ENCODE data around the gene ZNF74.

DNA sequence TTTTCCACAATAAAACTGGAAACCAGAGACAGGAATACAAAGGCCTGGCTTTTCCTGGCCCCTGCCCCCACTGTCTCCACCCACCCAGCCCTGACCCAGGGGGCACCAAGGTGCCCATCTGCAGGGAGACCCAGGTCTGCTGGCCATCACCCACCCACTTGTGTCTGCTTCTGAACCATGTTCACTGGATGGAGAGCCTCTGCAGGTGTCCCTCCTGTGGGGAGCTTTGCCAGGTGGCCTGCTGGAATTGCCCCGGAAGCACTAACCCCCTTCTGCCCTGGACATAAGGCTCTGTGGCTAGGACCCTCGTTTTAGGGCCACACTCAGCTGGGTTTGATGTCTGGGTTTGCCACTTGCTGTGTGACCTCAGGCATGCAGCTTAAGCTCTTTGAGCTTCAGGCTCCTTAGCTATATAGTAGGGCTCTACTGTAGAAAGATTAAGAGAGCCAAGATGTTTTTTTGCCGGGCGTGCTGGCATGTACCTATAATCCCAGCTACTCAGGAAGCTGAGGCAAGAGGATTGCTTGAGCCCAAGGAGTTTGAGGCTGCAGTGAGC lies 39.8 kb downstream of the ZNF74 start:
- TF ChIP-seq, protein P1, sequence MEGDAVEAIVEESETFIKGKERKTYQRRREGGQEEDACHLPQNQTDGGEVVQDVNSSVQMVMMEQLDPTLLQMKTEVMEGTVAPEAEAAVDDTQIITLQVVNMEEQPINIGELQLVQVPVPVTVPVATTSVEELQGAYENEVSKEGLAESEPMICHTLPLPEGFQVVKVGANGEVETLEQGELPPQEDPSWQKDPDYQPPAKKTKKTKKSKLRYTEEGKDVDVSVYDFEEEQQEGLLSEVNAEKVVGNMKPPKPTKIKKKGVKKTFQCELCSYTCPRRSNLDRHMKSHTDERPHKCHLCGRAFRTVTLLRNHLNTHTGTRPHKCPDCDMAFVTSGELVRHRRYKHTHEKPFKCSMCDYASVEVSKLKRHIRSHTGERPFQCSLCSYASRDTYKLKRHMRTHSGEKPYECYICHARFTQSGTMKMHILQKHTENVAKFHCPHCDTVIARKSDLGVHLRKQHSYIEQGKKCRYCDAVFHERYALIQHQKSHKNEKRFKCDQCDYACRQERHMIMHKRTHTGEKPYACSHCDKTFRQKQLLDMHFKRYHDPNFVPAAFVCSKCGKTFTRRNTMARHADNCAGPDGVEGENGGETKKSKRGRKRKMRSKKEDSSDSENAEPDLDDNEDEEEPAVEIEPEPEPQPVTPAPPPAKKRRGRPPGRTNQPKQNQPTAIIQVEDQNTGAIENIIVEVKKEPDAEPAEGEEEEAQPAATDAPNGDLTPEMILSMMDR (IDR thresholded peaks at IDR 0.05): no peak
- TF ChIP-seq POLR2A (IDR thresholded peaks at IDR 0.05) (no peak), POLR2AphosphoS5 (IDR thresholded peaks at IDR 0.05) (no peak), EP300 (IDR thresholded peaks at IDR 0.05) (no peak)

All from sigmoid colon (tissue), 4 donors.